GM18526 (cell line): ENCODE measurements around the gene C10orf53.

ENCODE experiments used
- POLR2A ChIP-seq: IDR thresholded peaks from 3 replicates; pipeline ENCODE4 v1.6.1; 2011; ENCODE audit not compliant: insufficient read length; ENCODE audit errors: extremely low read depth

C10orf53 gene

DNA sequence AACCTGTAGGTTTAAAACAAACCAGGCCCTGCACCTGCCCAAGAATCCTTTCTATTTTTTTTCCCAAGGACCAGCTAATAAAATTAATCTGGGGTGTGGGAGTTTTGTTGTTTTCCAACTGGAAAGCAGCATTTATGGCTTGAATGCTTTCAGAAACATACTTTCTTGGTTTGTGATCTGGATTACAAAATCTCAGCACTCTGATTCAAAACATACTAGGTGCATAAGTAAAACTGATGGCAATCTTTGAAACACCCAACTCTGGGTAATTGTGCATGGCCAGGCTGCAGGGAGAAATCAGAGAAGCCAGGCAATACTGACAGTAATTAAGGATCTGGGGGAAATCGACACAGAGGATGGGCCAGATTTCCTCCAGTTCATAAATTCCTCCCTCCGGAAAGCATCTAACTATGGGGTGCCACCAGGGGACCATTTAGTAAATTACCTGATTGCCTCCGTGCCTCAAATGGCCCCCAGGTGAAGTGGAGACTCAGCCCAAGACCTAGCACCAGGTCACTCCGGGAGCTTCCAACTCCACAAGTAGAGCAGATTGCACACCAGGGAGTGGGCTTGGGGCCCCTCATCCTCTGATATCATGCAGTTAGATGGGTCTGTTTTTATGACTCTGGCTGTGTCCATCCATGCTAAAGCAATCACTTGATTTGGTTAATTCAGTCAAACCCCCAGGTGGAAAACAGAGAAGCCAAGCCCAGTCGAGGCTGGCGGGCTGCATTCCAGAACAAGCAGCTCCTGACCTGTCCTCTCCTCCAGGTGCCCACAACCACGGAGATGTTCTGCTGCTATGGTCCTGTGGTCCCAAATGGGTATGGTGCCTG, 15.2 kb upstream of the C10orf53 start:
- TF ChIP-seq POLR2A, result no peak

DNA sequence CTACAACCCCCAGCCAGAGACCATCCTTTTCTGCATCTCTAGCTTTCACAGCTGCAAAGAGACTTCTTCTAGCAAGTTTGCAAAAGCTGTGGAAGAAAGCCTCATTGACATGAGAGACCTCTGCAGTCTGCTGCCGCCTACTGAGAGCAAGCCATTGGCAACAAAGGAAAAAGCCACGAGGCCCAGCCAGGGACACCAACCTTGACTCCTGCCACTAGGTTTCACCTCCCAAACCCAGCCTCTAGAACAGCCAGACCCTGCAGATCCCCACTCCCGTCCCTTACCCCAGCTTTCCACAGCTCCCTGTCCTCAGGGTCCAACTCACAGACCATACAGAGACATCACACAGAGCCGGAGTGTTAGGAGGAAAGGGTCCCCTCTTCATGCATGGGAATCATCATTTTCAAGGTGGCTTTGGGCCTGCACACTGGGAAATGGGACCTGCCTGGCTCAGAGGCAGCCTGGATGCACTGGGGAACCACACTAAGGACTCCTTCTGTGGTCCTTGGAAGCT, 14.6 kb upstream of the C10orf53 start:
- no peak for TF ChIP-seq POLR2A

DNA sequence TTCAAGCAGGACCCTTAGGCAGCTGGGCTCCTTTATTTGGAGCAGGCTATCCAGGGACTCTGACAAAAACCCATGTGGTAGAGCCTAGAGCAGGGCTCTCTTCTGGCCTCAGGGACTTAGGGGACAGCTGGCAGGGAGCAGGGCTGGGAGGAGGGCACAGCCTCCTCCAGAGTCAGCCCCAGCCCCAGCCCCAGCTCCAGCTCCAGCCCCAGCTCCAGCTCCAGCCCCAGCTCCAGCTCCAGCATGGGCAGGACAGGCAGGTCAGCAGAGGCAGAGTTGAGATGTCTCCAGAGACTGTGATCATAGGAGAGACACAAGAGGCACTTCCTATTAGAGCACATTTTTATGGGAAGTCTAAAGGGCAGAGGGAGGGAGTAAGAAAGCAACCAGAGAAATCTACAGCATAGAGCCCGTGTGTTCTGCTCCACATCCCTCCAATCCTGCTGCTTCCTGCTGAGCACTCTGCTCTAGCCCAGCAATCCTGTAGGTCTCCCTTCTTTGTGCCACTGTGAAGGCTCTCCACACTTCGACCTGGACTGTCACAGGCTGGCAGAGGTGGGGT, 13.3 kb upstream of the C10orf53 start:
- TF ChIP-seq POLR2A, result no peak

DNA sequence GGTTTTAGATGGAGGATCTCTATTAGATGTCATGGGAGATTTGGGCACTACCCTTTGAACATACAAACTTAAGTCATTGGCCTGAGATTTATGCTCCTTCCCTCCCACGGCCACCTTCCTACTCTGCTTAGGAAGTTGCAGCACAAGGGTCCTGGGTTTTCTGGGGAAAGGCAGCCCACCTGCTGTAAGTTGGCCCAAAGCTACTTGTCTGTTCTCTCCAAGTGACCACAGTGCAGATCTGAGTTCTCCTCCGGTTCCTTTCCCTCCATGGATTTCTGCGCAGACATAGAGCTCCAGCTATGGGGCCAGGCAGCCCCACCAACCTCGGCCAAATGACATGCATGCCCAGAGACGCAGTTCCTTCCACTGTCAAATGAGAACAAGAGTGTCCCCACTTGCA, 12.8 kb upstream of the C10orf53 start:
- TF ChIP-seq POLR2A, result no peak

DNA sequence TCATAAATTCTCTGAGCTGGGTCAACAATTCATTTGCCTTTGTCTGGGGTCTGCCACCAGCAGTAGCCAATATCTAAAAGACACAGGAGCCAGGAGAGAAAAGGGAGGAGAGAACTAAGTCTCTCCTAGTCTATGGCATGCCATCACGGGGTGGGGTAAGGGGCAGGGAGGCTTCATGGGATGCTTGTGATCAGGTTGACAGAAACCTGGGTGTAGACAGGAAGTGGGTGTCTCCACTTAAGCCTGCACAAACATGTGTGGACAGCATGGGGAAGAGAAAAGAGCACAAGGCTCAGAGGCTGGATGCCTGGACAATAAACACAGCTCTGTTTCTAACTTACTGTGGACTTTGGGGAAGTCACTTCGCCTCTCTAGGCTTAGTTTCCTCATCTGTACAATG, 11.5 kb upstream of the C10orf53 start:
- no peak for TF ChIP-seq POLR2A

DNA sequence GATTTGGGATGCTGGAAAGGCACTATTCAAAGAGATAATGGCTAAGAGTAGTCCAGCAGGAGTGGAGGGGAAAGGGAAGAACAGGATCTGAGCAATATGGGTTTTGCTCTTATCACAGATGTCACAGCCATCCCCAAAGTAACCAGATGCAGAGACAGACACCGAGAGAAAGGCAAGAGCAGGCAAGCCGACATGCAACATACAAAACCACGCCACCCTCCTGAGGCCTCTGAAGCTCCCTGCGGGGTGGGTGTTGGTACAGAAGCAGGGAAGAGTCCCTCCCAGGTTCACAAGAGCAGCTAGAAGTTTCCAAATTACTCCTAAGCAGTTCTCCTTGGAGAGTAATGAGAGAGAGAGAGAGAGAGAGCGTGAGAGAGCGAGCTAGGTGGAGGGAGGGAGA, 10.8 kb upstream of the C10orf53 start:
- TF ChIP-seq POLR2A, result no peak

DNA sequence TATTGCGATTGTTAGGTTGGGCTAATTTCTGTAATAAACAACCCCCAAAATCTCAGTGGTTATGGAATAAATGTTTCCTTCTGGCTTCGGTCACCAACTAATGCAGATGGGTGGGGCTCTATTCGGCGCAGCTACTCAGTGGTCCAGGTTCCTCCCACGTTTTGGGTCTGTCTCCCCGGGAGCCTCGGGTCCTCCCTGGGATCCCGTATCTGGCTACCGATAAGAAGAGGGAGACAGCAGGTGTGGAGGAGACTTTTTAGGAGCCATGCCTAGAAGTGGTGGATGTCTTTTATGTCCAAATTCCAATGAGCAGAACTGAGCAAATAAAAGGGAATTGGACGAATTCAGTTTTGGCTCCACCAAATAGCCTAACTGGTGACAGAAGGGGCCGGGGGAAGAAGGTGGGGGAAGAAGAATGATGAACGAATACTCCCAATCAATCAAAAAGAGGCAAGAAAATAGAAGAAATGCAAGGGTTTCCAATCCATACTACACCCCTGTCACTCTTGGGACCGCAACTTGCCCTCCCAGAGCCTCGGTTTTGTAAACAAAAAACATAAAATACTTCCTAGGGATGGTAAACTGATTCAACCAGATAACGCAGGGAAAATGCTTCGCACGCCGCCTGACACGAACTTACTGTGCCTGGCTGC, 498 bp upstream of the C10orf53 start:
- TF ChIP-seq POLR2A, result no peak

DNA sequence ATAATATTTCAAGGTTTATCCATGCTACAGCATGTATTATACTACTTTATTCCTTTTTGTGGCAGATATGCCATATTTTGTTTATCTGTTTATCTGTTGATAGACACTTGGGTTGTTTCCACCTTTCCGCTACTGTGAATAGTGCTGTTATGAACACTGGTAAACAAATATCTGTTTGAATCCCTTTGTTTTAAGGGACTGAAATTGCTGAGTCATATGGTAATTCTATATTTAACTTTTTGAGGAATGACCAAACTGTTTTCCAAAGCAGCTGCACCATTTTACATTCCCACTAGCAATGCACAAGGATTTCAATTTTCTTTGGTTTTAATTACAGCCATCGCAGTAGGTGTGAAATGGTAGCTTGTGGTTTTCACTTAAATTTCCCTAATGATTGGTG, 3.4 kb downstream of the C10orf53 start:
- TF ChIP-seq POLR2A, result no peak

DNA sequence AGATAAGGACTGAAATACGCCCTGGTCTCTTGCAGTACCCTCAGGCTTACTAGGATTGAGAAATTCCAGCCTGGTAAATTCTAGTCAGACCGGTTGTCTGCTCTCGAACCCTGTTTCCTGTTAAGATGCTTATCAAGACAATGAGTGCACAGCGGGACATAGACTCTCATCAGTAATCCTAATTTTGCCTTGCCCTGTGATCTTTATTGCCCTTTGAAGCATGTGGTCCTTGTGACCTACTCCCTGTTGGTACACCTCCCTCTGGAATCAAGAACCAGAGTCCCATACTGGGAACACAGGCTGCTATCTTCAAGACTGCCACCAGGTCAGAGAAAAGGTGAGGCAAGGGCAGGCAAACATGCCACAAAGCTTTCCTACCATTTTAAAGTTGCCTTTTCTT, 7.2 kb downstream of the C10orf53 start:
- no peak for TF ChIP-seq POLR2A

DNA sequence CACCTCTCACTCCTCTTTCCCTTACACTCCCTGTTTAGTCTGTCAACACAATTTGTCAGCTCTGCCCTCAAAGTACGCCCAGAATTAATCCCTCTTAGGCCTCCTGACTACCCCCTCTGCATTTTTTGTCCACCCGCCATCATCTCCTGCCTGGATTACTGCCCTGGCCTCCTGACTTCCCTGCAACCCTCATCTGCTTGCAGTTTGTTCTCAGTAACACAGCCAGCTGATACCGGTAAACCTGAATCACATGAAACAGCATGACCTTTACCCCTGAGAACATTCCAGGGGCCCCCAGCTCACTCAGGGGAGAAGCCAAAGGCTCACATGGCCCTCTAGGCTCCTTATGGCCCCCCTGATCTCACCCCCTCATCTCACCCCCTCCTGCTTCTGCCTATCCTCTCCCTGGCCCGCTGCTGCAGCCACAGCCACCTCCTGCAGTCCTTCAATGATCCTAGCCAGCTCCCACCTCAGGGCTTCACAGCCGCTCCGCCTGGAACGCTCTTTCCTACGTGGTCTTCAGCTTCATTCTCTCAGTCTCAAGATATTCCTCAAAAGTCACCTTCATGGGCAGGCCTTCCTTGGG, 8.9 kb downstream of the C10orf53 start:
- TF ChIP-seq POLR2A, result no peak

DNA sequence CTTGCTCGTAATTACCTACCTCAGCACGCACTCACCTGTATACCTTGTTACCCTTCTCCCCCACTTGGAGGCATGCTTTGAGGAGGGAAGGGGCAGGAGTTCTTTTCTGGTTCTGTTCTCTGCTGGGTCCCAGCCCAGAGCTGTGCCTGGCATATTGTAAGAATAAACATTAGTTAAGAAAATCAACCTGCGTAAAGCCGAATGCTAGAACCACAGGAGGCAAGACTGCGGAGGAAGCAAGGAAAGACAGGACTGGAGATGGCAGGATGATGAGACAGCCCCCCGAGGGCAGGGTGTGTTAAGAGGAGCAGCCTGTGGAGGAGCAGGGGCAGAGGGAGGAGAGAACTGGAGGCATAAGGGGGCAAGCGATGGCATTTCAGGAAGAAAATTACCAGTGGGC, 9.5 kb downstream of the C10orf53 start:
- TF ChIP-seq POLR2A, result no peak

DNA sequence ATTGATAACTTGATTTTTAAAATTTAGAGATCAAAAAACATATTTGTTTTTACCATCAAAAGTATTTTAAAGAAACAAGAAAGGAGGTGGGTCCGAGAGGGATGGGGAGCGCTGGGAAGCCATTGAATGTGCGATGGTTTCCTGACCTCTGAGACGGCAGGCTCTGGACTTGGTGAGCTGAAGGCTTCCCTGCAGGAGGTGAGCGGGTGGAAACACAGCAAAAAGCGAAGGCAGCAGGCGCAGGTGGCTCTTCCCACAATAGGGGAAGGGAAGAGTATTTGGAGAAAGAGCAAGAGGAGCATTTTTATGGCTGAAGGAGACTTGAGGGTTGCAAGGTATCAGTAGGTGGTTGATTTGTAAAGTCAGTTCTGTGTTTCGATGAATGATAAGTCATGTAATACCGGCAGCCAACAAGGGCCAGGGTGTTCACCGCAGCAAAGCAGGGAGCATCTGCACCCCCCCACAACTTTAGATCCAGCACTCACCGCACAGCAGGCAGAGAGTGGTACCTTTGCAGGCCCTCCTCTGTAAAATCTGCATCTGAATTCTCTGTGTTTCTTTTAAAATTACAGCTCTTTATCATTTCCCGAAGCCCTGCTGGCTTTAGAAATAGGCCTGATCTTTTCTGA, 10.5 kb downstream of the C10orf53 start:
- no peak for TF ChIP-seq POLR2A

DNA sequence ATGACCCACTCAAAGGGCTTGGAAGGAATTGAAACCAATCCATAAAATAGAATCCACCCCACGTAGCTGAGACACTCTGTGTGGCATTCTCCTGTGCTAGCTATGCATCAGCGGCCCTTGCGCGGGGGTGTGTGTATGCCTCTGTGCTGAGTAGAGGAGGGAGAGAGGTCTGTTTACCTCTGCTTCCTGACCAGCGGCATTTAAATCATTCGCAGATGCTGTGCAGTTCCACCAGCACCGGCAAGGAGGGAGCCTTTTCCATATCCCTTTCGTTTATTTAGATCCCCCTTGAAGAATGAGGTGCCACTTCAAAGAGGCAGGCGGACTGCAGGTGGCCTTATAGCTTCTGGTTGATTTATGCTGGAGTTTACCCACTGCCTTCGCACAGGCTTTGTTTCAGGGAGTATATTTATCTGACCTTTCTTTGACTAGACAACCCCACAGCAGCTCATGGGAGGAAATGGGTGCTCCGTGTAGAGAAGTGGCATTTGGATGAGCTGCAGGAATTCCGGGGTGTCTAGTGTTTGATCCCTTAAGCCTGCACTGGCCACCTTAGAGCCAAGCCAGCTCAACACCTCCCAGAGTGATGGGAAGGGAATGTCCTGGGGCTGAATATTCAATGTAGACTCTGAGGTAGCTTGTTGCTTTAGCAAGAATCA, 11.4 kb downstream of the C10orf53 start:
- no peak for TF ChIP-seq POLR2A

DNA sequence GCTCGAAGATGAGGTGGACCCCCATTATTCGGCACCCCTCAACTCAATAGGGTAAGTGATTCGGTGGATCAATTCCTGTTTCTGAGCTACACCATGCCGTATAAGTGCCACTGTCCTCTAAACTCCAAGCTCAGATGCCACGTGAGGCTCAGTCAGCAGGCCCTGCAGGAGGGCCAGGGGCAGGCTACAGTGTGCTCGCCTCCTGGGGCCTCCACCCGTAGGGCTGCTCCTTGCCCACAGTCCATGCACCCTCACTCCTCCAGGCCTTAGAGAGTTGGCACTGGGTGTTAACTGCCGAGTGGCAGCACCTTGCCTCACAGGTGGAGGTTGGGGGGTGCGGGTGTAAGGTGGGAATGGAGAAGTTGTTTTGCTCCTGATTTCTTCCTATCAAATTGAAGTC, 12.1 kb downstream of the C10orf53 start:
- no peak for TF ChIP-seq POLR2A

DNA sequence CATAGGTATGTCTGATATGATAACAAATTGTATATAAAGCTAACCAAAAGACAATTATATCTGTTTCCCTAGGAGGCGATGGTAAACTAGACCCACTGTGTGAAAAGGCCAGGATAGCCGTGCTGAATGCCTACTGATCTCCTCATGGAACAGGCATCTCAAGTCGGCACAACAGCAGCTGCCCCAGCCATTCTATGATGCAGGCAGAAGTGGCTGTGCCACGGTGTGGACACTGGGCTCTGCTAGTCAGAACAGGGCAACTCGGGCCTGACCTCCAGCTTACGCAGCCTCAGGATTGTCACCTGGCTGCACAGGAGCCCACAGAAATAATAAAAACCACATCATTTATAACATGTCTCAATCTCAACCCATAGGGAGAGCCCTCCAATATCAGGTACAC, 15.0 kb downstream of the C10orf53 start:
- TF ChIP-seq POLR2A, result no peak
